GM12878 (cell line): ENCODE measurements around the gene ICE1. TPM values are rescaled to one million over a fixed set of nuclear protein-coding genes. Genes with fewer than 3 reads are reported as not detected.
A peak's percentile ranks its signal among the peaks of the same experiment; 100 is the strongest.

Source experiments
- ATAC-seq: fragments of 200-7000 bp; cut with Tn5 transposase; 3 replicates; pipeline ENCODE4 v1.9.1; 2020; ENCODE audit warnings: mild to moderate bottlenecking, moderate library complexity
- BruUV-seq: library from RNA; stranded (reverse); fragments of 400-500 nt; replicated peaks from 2 replicates; lab custom pipeline; 2021; lab: Mats Ljungman, UMichigan
- CTCF ChIA-PET: fragments of 300-600 bp; sonication (Branson Sonifier 250); formaldehyde crosslinking; extraction: SDS; loops from one replicate; lab custom pipeline; 2021; ENCODE audit warnings: inconsistent platforms; lab: Yijun Ruan, JAX
- POLR2A ChIA-PET: fragments of 350-600 bp; formaldehyde crosslinking; extraction: SDS; loops from one replicate; lab custom pipeline; 2021; ENCODE audit warnings: inconsistent platforms; lab: Charles Lee
- RAD21 ChIA-PET: fragments of 300-600 bp; sonication (Branson Sonifier 250); formaldehyde crosslinking; loops from one replicate; lab custom pipeline; 2023; ENCODE audit warnings: antibody characterized with exemption; ENCODE audit not compliant: unreplicated experiment; lab: Charles Lee
- SMC1A ChIA-PET: fragments of 300-600 bp; sonication (Branson Sonifier 250); formaldehyde crosslinking; loops from one replicate; lab custom pipeline; 2023; ENCODE audit not compliant: unreplicated experiment, uncharacterized antibody; lab: Charles Lee
- DNase-seq: peaks from one replicate; pipeline ENCODE4 v3.0.0-alpha.2; 2011; ENCODE audit warnings: low read depth, low spot score
- FAIRE-seq: peaks from 3 replicates; lab custom pipeline; 2011; peaks lifted over from hg19 to GRCh38; lab: Jason Lieb, UNC
- H2AFZ ChIP-seq: 2 replicates; pipeline ENCODE4 v1.6.0; 2011; ENCODE audit warnings: low read depth, low read length, control low read depth; ENCODE audit not compliant: control insufficient read depth
- H3K27ac ChIP-seq: 2 replicates; pipeline ENCODE4 v1.5.1; 2011; ENCODE audit warnings: control low read depth; ENCODE audit not compliant: control insufficient read depth, insufficient read depth
- H3K27me3 ChIP-seq, 2 experiments: replicated peaks in 1 of 2; 2 replicates each; pipeline versions ENCODE4 v1.6.0 to v1.6.1; 2011; ENCODE audit warnings: low read length in 1 of 2; ENCODE audit not compliant: control insufficient read depth in 2 of 2, insufficient read depth in 2 of 2
- H3K36me3 ChIP-seq, 2 experiments: 2 replicates each; pipeline ENCODE4 v1.5.1; 2011; ENCODE audit warnings: low read length in 1 of 2; ENCODE audit not compliant: control insufficient read depth in 2 of 2, insufficient read depth in 2 of 2
- H3K4me1 ChIP-seq: 2 replicates; pipeline ENCODE4 v1.6.1; 2011; ENCODE audit warnings: mild to moderate bottlenecking, low read length, moderate library complexity, mixed read lengths; ENCODE audit not compliant: control insufficient read depth, insufficient read depth
- H3K4me2 ChIP-seq: 2 replicates; pipeline ENCODE4 v1.6.0; 2011; ENCODE audit warnings: control low read depth; ENCODE audit not compliant: control insufficient read depth, insufficient read depth
- H3K4me3 ChIP-seq: fragments of 200-600 bp; sonication (generic); 2 replicates; pipeline ENCODE4 v1.5.1; 2016
- H3K79me2 ChIP-seq: 2 replicates; pipeline ENCODE4 v1.6.0; 2011; ENCODE audit warnings: low read length; ENCODE audit not compliant: control insufficient read depth, insufficient read depth
- H3K9ac ChIP-seq: 2 replicates; pipeline ENCODE4 v1.8.0; 2011; ENCODE audit warnings: low read length, control low read depth, mixed read lengths; ENCODE audit not compliant: control insufficient read depth, insufficient read depth
- H3K9me3 ChIP-seq: replicated peaks from 3 replicates; pipeline ENCODE4 v1.5.1; 2011; ENCODE audit warnings: mild to moderate bottlenecking, low read length; ENCODE audit not compliant: control insufficient read depth, insufficient read depth
- H4K20me1 ChIP-seq: 2 replicates; pipeline ENCODE4 v1.6.0; 2011; ENCODE audit not compliant: control insufficient read depth, insufficient read depth
- IRF4 ChIP-seq: IDR thresholded peaks from 2 replicates; pipeline ENCODE4 v1.6.1; 2011; ENCODE audit warnings: low read depth, low read length
- NFIC ChIP-seq: IDR thresholded peaks from 2 replicates; pipeline ENCODE4 v1.6.1; 2012; ENCODE audit warnings: low read depth, mild to moderate bottlenecking, inconsistent platforms, low read length, moderate library complexity
- PAX5 ChIP-seq: IDR thresholded peaks from 2 replicates; pipeline ENCODE4 v1.6.1; 2011; ENCODE audit warnings: low read depth, low read length, borderline replicate concordance
- RAD21 ChIP-seq: IDR thresholded peaks from 2 replicates; pipeline ENCODE4 v1.6.1; 2011; ENCODE audit warnings: mild to moderate bottlenecking, low read depth, low read length, moderate library complexity; ENCODE audit not compliant: insufficient read depth
- RBBP5 ChIP-seq: fragments of 200-600 bp; sonication (generic); conservative IDR thresholded peaks from 2 replicates; pipeline ENCODE4 v1.6.1; 2016
- RFX5 ChIP-seq: IDR thresholded peaks from 2 replicates; pipeline ENCODE4 v1.6.1; 2011; ENCODE audit warnings: low read depth, low read length, improper control_type of control experiment
- RUNX3 ChIP-seq: IDR thresholded peaks from 2 replicates; pipeline ENCODE4 v1.6.1; 2012; ENCODE audit warnings: low read length, inconsistent platforms
- SIX5 ChIP-seq: IDR thresholded peaks from 2 replicates; pipeline ENCODE4 v1.6.1; 2011; ENCODE audit warnings: mild to moderate bottlenecking, low read depth, low read length, moderate library complexity; ENCODE audit not compliant: severe bottlenecking
- ZNF24 ChIP-seq: fragments of 450-650 bp; IDR thresholded peaks from 2 replicates; pipeline ENCODE4 v1.6.1; 2017; ENCODE audit warnings: antibody characterized with exemption, mild to moderate bottlenecking
- WGBS: methylation state at CpG from one replicate; pipeline ENCODE4 v1.1.6; 2016; ENCODE audit warnings: low lambda C conversion rate; ENCODE audit not compliant: insufficient replicate concordance, insufficient coverage; ENCODE audit errors: missing lambda C conversion rate; 5-methylcytosine and 5-hydroxymethylcytosine counted together
- in situ Hi-C: fragments of 300-500 bp; cut with MboI; formaldehyde crosslinking; loops from 9 replicates; pipeline ENCODE4 v1.14.3; 2018; ENCODE audit warnings: mixed read lengths
- intact Hi-C: fragments of 100-400 bp; cut with micrococcal nuclease; formaldehyde crosslinking; loops from one replicate; pipeline ENCODE4 v1.14.2; 2022; ENCODE audit not compliant: unreplicated experiment
- polyA plus RNA-seq, 11 experiments: library from polyadenylated mRNA; depleted of rRNA in 4 of 11; unstranded in 6 of 11; stranded (reverse) in 5 of 11; fragments of >200 nt; fragmentation: Nextera tagmentation in 4 of 11; fragmentation: Illumina TruSeq in 1 of 11; extraction: Ambion mirVana in 4 of 11; extraction: Trizol in 1 of 11; gene quantifications; 1 replicate in 1 of 11; 2 replicates in 10 of 11; pipeline versions ENCODE4 v1.2.1 to v1.2.3, GENCODE V29; 2011 to 2016; ENCODE audit warnings: inconsistent platforms in 2 of 11, missing spikeins in 2 of 11, low read depth in 1 of 11
- total RNA-seq, 4 experiments: library from RNA; depleted of rRNA in 3 of 4; stranded (reverse); fragments of >200 nt in 3 of 4; fragmentation: Illumina TruSeq in 1 of 4; extraction: Trizol in 1 of 4; gene quantifications; 2 replicates each; pipeline versions ENCODE4 v1.2.1 to v1.2.3, GENCODE V29; 2013 to 2021
- TF ChIP-seq, protein P1 (sequence below): fragments of 450-650 bp; IDR thresholded peaks from 2 replicates; pipeline ENCODE4 v1.6.1; 2016; ENCODE audit warnings: mild to moderate bottlenecking
- TF ChIP-seq, protein P2 (sequence below): fragments of 450-650 bp; IDR thresholded peaks from 2 replicates; pipeline ENCODE4 v1.6.1; 2016; ENCODE audit warnings: mild to moderate bottlenecking

Gene ICE1
- total and polyA plus RNA-seq, 10 of the 15 experiments (the other 5 are each of a cell fraction or from before 2014, with no cell fraction given): 3.8 to 31.4 (median 18.9) TPM

DNA sequence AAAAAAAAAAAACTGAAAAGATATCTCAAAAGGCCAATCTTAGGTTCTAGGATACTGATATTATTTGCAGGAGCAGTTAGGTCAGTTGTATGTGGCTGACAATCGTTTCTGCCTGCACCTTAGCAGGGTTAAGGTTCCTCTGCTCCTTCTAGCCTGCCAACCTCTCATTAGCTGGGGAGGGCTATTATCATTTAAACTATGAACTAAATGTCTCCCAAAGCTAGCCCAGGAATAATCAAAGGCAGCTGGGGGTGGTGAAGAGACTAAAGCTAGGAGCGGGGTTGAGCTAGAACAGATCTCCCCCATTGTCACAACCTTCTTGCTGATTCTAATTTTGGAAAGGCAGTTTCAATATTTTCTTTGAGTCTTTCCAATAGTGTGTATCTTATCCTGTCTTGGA is 99.9 kb downstream of the ICE1 start:
- in situ Hi-C loops (no loop called here), intact Hi-C loops (no loop called here)
- DNase-seq (no peak), FAIRE-seq (no peak), ATAC-seq (no peak)
- Histone ChIP-seq H3K36me3 (no peaks in the 10 kb centered on the region), H2AFZ (peak overlapping the region; percentile 65; the same call in 1 of the 2 replicates), H3K27me3 (no peaks in the 10 kb centered on the region), H3K9me3 (peaks cover 2% of the 10 kb centered on the region; the same call in 1 of the 3 replicates), H3K27ac (no peak overlapping the region), H3K4me2 (no peak overlapping the region), H3K79me2 (no peaks in the 10 kb centered on the region), H3K9ac (no peak overlapping the region), H3K4me1 (peaks cover 13% of the 10 kb centered on the region), H4K20me1 (no peaks in the 10 kb centered on the region), H3K4me3 (no peak overlapping the region)
- ChIA-PET RAD21 (no interaction called here), CTCF (interaction anchor here (0.9 kb wide), 1 partner anchor 11 kb away, joined by 3 read pairs; no protein-coding TSS in a partner anchor), POLR2A (no interaction called here), SMC1A (no interaction called here)
- no TSS peak for BruUV-seq
- WGBS: 65% methylated on average over 2 of the region's 2 CpGs
- TF ChIP-seq RBBP5 (no peak), RUNX3 (no peak), SIX5 (no peak), RFX5 (no peak), ZNF24 (no peak), IRF4 (no peak), PAX5 (no peak), NFIC (no peak), RAD21 (no peak)
- TF ChIP-seq, protein P1, sequence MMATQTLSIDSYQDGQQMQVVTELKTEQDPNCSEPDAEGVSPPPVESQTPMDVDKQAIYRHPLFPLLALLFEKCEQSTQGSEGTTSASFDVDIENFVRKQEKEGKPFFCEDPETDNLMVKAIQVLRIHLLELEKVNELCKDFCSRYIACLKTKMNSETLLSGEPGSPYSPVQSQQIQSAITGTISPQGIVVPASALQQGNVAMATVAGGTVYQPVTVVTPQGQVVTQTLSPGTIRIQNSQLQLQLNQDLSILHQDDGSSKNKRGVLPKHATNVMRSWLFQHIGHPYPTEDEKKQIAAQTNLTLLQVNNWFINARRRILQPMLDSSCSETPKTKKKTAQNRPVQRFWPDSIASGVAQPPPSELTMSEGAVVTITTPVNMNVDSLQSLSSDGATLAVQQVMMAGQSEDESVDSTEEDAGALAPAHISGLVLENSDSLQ: no peak
- TF ChIP-seq, protein P2, sequence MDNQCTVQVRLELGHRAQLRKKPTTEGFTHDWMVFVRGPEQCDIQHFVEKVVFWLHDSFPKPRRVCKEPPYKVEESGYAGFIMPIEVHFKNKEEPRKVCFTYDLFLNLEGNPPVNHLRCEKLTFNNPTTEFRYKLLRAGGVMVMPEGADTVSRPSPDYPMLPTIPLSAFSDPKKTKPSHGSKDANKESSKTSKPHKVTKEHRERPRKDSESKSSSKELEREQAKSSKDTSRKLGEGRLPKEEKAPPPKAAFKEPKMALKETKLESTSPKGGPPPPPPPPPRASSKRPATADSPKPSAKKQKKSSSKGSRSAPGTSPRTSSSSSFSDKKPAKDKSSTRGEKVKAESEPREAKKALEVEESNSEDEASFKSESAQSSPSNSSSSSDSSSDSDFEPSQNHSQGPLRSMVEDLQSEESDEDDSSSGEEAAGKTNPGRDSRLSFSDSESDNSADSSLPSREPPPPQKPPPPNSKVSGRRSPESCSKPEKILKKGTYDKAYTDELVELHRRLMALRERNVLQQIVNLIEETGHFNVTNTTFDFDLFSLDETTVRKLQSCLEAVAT: no peak
